K562 (cell line): Measurements from ENCODE around the gene DCAKD. TPM values are rescaled to one million over a fixed set of nuclear protein-coding genes. Genes with fewer than 3 reads are reported as not detected.
A peak's percentile ranks its signal among the peaks of the same experiment; 100 is the strongest.

Experiments used
- CLOCK ChIP-seq: fragments of 250-450 bp; sonication (Bioruptor Pico); IDR thresholded peaks from 2 replicates; pipeline ENCODE4 v1.4.0; 2020; ENCODE audit warnings: mild to moderate bottlenecking, moderate library complexity, borderline replicate concordance
- CREB3 ChIP-seq: fragments of 450-650 bp; conservative IDR thresholded peaks from 2 replicates; pipeline ENCODE4 v1.6.1; 2016; ENCODE audit warnings: missing genetic modification characterization, low read depth, mild to moderate bottlenecking, missing compliant biosample characterization, moderate library complexity
- CREM ChIP-seq: IDR thresholded peaks from 2 replicates; pipeline ENCODE4 v1.6.1; 2014; ENCODE audit warnings: antibody characterized with exemption, low read depth
- CUX1 ChIP-seq: fragments of 200-800 bp; sonication (Bioruptor generic); IDR thresholded peaks from 2 replicates; pipeline ENCODE4 v1.6.1; 2016; ENCODE audit warnings: missing genetic modification characterization, missing compliant biosample characterization
- GTF2F1 ChIP-seq: IDR thresholded peaks from 2 replicates; pipeline ENCODE4 v1.6.1; 2011; ENCODE audit warnings: low read depth, low read length, improper control_type of control experiment
- HNRNPH1 ChIP-seq: fragments of 200-400 bp; formaldehyde crosslinking; optimal IDR thresholded peaks from 2 replicates; pipeline ENCODE3; 2017; ENCODE audit warnings: low read depth, mild to moderate bottlenecking, low read length, moderate library complexity
- NBN ChIP-seq: fragments of 450-650 bp; IDR thresholded peaks from 2 replicates; pipeline ENCODE4 v1.6.1; 2016; ENCODE audit warnings: low read depth, mild to moderate bottlenecking
- NCOA4 ChIP-seq: fragments of 450-650 bp; IDR thresholded peaks from 2 replicates; pipeline ENCODE4 v1.6.1; 2018; ENCODE audit warnings: mild to moderate bottlenecking; ENCODE audit not compliant: partially characterized antibody
- RBM15 ChIP-seq: fragments of 200-400 bp; formaldehyde crosslinking; IDR thresholded peaks from 2 replicates; pipeline ENCODE4 v1.6.1; 2018; ENCODE audit warnings: mild to moderate bottlenecking, low read length, moderate library complexity; ENCODE audit not compliant: insufficient read depth
- RFX1 ChIP-seq: fragments of 450-650 bp; IDR thresholded peaks from 2 replicates; pipeline ENCODE4 v1.6.1; 2016; ENCODE audit warnings: mild to moderate bottlenecking, moderate library complexity
- TAF1 ChIP-seq: IDR thresholded peaks from 2 replicates; pipeline ENCODE4 v1.6.1; 2011; ENCODE audit warnings: mild to moderate bottlenecking, low read length, moderate library complexity; ENCODE audit not compliant: insufficient read depth, control insufficient read depth, severe bottlenecking; ENCODE audit errors: extremely low read depth
- ZNF124 ChIP-seq: sonication (generic); formaldehyde crosslinking; IDR thresholded peaks from 2 replicates; pipeline ENCODE4 v1.8.1; 2022; ENCODE audit warnings: missing genetic modification reagents
- ZNF436 ChIP-seq: fragments of 250-450, 450-650 bp; sonication (Bioruptor Pico); formaldehyde crosslinking; IDR thresholded peaks from 2 replicates; pipeline ENCODE4 v1.7.0; 2020; ENCODE audit warnings: mild to moderate bottlenecking
- polyA plus RNA-seq, 8 experiments: library from polyadenylated mRNA; depleted of rRNA in 4 of 8; stranded (reverse) in 5 of 8; unstranded in 3 of 8; fragments of >200 nt; fragmentation: Nextera tagmentation in 2 of 8; fragmentation: Illumina TruSeq in 1 of 8; extraction: Ambion mirVana in 2 of 8; extraction: Trizol in 1 of 8; gene quantifications; 2 replicates each; pipeline versions ENCODE4 v1.2.1 to v1.2.3, GENCODE V29; 2011 to 2014; ENCODE audit warnings: inconsistent platforms in 1 of 8, missing spikeins in 1 of 8
- total RNA-seq, 7 experiments: library from RNA; depleted of rRNA in 6 of 7; stranded (reverse); fragments of >200 nt in 6 of 7; fragmentation: Illumina TruSeq in 2 of 7; extraction: Trizol in 2 of 7; gene quantifications; 2 replicates each; pipeline versions ENCODE4 v1.2.1 to v1.2.3, GENCODE V29; 2011 to 2021; ENCODE audit warnings: low replicate concordance in 1 of 7
- TF ChIP-seq, protein P1 (sequence below): conservative IDR thresholded peaks from 2 replicates; pipeline ENCODE4 v1.6.1; 2011; ENCODE audit warnings: low read depth, mild to moderate bottlenecking, low read length; ENCODE audit not compliant: control insufficient read depth
- TF ChIP-seq, protein P2 (sequence below): fragments of 450-650 bp; formaldehyde crosslinking; IDR thresholded peaks from 2 replicates; pipeline ENCODE4 v1.4.0; 2022; ENCODE audit warnings: mild to moderate bottlenecking, moderate library complexity

The DCAKD gene
- total and polyA plus RNA-seq, 9 of the 15 experiments (the other 6 are each of a cell fraction or from before 2014, with no cell fraction given), result 7.9 to 35.5 (median 21.4) TPM

GRCh38 chr17:45060797-45061605 lies 9.6 kb upstream of the DCAKD start, which contains the start of gene NMT1 (continued):
- TF ChIP-seq, protein P1, sequence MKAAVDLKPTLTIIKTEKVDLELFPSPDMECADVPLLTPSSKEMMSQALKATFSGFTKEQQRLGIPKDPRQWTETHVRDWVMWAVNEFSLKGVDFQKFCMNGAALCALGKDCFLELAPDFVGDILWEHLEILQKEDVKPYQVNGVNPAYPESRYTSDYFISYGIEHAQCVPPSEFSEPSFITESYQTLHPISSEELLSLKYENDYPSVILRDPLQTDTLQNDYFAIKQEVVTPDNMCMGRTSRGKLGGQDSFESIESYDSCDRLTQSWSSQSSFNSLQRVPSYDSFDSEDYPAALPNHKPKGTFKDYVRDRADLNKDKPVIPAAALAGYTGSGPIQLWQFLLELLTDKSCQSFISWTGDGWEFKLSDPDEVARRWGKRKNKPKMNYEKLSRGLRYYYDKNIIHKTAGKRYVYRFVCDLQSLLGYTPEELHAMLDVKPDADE, result peak; percentile 92
- TF ChIP-seq CLOCK (CRISPR knock-in tag) (peak; percentile 71; the same call in 1 of the 2 replicates), GTF2F1 (no peak; the same call in 1 of the 2 replicates), NBN (no peak), RBM15 (no peak), HNRNPH1 (no peak), CREB3 (tag) (0 out of 2 replicates have a peak, but pooled peaks have one; percentile 57), NCOA4 (no peak), ZNF436 (CRISPR knock-in tag) (0 out of 2 replicates have a peak, but pooled peaks have one; percentile 54), CREM (peak; percentile 84), CUX1 (CRISPR knock-in tag) (no peak), ZNF124 (CRISPR knock-in tag) (no peak), TAF1 (peak; percentile 99), RFX1 (no peak)
- TF ChIP-seq, protein P2, sequence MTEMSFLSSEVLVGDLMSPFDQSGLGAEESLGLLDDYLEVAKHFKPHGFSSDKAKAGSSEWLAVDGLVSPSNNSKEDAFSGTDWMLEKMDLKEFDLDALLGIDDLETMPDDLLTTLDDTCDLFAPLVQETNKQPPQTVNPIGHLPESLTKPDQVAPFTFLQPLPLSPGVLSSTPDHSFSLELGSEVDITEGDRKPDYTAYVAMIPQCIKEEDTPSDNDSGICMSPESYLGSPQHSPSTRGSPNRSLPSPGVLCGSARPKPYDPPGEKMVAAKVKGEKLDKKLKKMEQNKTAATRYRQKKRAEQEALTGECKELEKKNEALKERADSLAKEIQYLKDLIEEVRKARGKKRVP (CRISPR knock-in tag), result peak; percentile 45; the same call in 1 of the 2 replicates
